WERI-Rb-1 (cell line): ENCODE measurements around the gene CEPT1.

Experiments used
- DNase-seq: peaks from one replicate; pipeline ENCODE4 v3.0.0-alpha.2; 2020
- H3K27ac ChIP-seq: fragments of 250-450 bp; sonication (Bioruptor Pico); 2 replicates; pipeline ENCODE4 v1.5.1; 2020; ENCODE audit warnings: mild to moderate bottlenecking, moderate library complexity
- H3K27me3 ChIP-seq: fragments of 250-450 bp; sonication (Bioruptor Pico); 2 replicates; pipeline ENCODE4 v1.5.1; 2021; ENCODE audit warnings: mild to moderate bottlenecking, low read depth, moderate library complexity; ENCODE audit not compliant: insufficient read depth, severe bottlenecking
- H3K36me3 ChIP-seq: fragments of 250-450 bp; sonication (Bioruptor Pico); 2 replicates; pipeline ENCODE4 v1.5.1; 2020; ENCODE audit warnings: mild to moderate bottlenecking, moderate library complexity
- H3K4me3 ChIP-seq: 2 replicates; pipeline ENCODE4 v1.5.1; 2011; ENCODE audit warnings: low read depth, mild to moderate bottlenecking, control low read depth, low read length
- H3K9me3 ChIP-seq: fragments of 250-450 bp; sonication (Bioruptor Pico); 2 replicates; pipeline ENCODE4 v1.5.1; 2021; ENCODE audit warnings: mild to moderate bottlenecking, moderate library complexity; ENCODE audit not compliant: severe bottlenecking
- TF ChIP-seq, protein P1 (sequence below): IDR thresholded peaks from 2 replicates; pipeline ENCODE4 v1.5.1; 2011; ENCODE audit warnings: low read depth, mild to moderate bottlenecking, control low read depth, inconsistent platforms, low read length

CEPT1 gene

GRCh38 chr1:111232134-111232533 lies 92.1 kb downstream of the CEPT1 start:
- Histone ChIP-seq H3K36me3 (no peaks in the 10 kb centered on the region), H3K9me3 (no peaks in the 10 kb centered on the region), H3K27ac (no peak overlapping the region), H3K4me3 (no peak overlapping the region), H3K27me3 (no peaks in the 10 kb centered on the region)
- DNase-seq: no peak
- TF ChIP-seq, protein P1, sequence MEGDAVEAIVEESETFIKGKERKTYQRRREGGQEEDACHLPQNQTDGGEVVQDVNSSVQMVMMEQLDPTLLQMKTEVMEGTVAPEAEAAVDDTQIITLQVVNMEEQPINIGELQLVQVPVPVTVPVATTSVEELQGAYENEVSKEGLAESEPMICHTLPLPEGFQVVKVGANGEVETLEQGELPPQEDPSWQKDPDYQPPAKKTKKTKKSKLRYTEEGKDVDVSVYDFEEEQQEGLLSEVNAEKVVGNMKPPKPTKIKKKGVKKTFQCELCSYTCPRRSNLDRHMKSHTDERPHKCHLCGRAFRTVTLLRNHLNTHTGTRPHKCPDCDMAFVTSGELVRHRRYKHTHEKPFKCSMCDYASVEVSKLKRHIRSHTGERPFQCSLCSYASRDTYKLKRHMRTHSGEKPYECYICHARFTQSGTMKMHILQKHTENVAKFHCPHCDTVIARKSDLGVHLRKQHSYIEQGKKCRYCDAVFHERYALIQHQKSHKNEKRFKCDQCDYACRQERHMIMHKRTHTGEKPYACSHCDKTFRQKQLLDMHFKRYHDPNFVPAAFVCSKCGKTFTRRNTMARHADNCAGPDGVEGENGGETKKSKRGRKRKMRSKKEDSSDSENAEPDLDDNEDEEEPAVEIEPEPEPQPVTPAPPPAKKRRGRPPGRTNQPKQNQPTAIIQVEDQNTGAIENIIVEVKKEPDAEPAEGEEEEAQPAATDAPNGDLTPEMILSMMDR: no peak

DNA sequence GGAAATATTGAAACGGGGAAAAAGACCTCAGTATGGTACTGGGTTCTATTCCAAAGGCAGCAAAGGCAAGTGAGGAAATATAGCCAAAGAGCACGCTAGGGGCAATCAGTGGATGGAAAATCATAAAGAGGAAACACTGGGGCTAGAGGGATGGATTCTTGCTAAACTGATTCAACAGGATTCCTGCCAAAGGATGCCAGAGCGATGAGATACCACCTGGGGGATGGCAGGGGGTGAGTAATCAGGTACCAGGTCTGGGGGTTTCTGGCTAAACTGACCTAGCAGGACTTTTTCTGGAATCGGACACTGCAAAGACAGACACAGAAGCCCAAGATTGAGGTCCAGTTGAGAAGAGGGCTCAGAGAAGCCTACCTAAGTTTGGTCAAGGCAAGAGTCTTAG lies 94.2 kb downstream of the CEPT1 start:
- DNase-seq: no peak
- Histone ChIP-seq H3K4me3 (no peak overlapping the region), H3K27ac (no peak overlapping the region)

More for the DNA sequence above, 94.2 kb downstream of the CEPT1 start:
- Histone ChIP-seq H3K9me3 (no peaks in the 10 kb centered on the region), H3K36me3 (no peaks in the 10 kb centered on the region), H3K27me3 (no peaks in the 10 kb centered on the region)
- TF ChIP-seq, protein P1: no peak
